NCI-H1930 (cell line): ENCODE data around the gene AP2S1.
A peak's percentile ranks its signal among the peaks of the same experiment; 100 is the strongest.
"Not testable (repeated sequence)": the region's sequence is repeated elsewhere in the genome, so short reads cannot be mapped to it uniquely, and the experiment has no call there.

Experiments
- DNase-seq, 2 experiments: peaks; one replicate each; lab custom pipeline; 2025; lab: John Stamatoyannopoulos, UW

Gene AP2S1

DNA sequence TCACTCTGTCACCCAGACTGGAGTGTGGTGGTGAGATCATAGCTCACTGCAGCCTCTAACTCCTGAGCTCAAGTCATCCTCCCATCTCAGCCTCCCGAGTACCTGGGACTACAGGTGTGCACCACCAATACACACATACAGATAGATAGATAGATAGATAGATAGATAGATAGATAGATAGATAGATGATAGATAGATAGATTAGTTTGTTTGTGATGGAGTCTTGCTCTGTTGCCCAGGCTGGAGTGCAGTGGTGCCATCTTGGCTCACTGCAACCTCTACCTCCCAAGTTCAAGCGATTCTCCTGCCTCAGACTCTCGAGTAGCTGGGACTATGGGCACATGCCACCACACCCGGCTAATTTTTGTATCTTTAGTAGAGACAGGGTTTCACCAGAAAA lies 46.2 kb downstream of the AP2S1 start:
- not testable (repeated sequence) for DNase-seq

- no peak for DNase-seq
Observed at GRCh38 chr19:46803555-46803954, 47.1 kb downstream of the AP2S1 start.

DNA sequence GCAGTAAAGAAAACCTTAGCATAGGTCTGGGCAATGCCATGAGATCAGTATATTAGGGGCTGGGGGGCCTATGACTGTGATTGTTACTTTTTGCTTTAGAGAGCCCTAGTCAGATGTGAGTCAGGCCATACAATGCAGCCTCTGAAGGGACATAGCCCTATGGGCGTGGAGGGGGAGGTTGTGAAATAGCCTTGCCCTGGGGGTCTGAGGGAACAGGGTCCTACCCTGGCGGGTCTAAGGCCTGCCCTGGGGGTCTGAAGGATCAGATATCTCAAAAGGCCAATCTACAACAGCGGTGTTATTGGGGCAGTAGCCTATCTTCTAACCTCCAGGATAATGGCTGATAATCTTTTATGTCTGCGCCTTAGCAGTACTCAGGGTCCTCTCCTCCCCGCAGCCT lies 48.5 kb downstream of the AP2S1 start:
- DNase-seq = no peak

DNA sequence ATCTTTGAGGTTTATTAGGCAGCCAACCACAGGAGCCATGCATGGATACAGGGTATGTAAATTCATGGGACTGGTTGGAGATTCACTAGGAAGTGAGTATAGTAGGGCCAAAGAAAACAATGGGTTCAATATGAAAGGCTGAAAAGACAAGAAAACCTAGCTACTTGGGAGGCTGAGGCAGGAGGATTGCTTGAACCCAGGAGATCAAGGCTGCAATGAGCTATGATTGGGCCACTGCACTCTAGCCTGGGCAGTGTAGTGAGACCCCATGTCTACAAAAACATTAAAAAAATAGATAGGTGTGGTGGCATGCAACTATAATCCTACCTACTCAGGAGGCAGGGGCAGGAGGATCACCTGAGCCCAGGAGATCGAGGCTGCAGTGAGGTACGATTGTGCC lies 51.9 kb downstream of the AP2S1 start:
- no peak for DNase-seq

DNA sequence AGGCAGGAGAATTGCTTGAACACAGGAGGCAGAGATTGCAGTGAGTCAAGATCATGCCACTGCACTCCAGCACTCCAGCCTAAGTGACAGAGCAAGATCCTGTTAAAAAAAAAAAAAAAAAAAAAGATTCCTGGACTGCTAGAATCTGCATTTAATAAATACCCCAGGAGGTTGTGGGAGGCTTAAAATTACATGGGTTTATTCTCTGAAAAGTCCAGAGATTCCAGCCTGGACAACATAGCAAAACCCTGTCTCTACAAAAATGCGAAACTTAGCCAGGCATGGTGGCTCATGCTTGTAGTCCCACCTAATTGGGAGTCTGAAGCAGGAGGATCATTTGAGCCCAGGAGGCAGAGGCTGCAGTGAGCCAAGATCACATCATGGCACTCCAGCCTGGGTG lies 52.8 kb downstream of the AP2S1 start:
- DNase-seq = no peak

DNA sequence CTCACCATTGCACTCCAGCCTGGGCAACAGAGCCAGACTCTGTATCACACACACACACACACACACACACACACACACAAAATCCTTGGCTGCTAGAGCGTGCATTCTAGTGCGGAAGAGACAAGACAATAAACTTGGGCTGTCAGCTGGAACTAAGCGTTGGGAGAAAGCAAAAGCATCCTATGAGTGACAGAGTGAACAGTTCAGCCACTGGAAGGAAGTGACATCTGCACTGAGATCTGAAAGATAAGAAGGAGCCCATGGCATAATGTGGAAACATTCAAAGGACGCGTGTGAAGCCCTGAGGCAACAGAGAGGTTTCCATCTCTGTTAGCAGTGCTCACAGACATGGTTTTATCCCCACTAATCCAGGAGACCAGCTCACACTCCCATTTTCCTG lies 58.7 kb downstream of the AP2S1 start:
- no peak for DNase-seq

DNA sequence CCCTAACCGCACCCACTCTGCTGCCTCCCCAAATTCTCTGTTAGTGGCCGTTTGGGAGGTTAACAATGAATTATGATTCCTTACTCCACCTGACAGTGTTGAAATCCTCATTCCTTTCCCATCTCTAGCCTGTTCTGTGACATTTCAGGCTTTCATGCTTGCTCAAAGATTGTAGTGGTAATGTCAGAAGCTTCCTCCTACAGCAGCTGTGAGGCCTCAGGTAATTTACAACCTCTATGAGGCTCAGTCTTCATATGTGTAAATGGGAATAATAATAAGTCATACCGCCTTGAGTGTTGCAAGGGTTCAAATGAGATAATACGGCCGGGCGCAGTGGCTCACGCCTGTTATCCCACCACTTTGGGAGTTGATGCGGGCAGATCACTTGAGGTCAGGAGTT lies 61.3 kb downstream of the AP2S1 start:
- DNase-seq = no peak

- no peak for DNase-seq
Observed at GRCh38 chr19:46788968-46789338, 61.7 kb downstream of the AP2S1 start.

- peak; percentile 96 to 97 for DNase-seq
Observed at GRCh38 chr19:46788262-46788967, 62.2 kb downstream of the AP2S1 start, which contains the start of gene SLC1A5. SLC1A5 (minus strand) TSS chr19:46788594; CDS start chr19:46787965, 629 bp downstream.
